ENCODE data around the gene POLQ. TPM values are rescaled to one million over a fixed set of nuclear protein-coding genes. Genes with fewer than 3 reads are reported as not detected.

The POLQ gene
- total RNA-seq, 3 donors from 2014 or later (not counting 1 experiment from before 2014, with no cell fraction given), result 0.66 to 1.2 (median 0.70) TPM

DNA sequence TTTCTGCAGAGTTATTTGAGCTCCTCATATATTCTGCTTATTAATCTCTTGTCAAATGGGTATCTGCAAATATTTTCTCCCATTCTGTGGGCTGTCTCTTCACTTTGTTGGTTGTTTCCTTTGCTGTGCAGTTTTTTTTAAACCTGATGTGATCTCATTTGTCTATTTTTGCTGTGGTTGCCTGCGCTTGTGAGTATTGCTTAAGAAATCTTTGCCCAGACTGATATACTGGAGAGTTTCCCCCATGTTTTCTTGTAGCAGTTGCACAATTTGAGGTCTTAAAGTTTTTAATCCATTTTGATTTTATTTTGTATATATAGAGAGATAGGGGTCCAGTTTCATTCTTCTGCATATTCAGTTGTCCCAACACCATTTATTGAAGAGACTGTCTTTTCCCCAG, 102.3 kb downstream of the POLQ start:
- 88% methylated on average over 1 of the region's 1 CpG for WGBS (ENCODE audit: insufficient coverage)
- Mint-ChIP-seq H3K4me1 (no peaks in the 10 kb centered on the region), H3K4me3 (no peak overlapping the region), H3K27ac (no peak overlapping the region), H3K27me3 (ENCODE audit: low read depth in 2 of 2) (no peaks in the 10 kb centered on the region), H3K36me3 (no peaks in the 10 kb centered on the region), H3K9me3 (no peaks in the 10 kb centered on the region)
- ATAC-seq, result no peak
- no peak for DNase-seq
- no peak overlapping the region for H3K27ac ChIP-seq (ENCODE audit: low read length)
- no peaks in the 10 kb centered on the region for H3K36me3 ChIP-seq (ENCODE audit: control insufficient read depth, insufficient read depth, low read length)
- no peaks in the 10 kb centered on the region for H3K27me3 ChIP-seq (ENCODE audit: control insufficient read depth, insufficient read depth, low read length)
- H3K4me1 ChIP-seq (ENCODE audit: control insufficient read depth, insufficient read depth, low read length), result no peaks in the 10 kb centered on the region
- TF ChIP-seq, protein P1, sequence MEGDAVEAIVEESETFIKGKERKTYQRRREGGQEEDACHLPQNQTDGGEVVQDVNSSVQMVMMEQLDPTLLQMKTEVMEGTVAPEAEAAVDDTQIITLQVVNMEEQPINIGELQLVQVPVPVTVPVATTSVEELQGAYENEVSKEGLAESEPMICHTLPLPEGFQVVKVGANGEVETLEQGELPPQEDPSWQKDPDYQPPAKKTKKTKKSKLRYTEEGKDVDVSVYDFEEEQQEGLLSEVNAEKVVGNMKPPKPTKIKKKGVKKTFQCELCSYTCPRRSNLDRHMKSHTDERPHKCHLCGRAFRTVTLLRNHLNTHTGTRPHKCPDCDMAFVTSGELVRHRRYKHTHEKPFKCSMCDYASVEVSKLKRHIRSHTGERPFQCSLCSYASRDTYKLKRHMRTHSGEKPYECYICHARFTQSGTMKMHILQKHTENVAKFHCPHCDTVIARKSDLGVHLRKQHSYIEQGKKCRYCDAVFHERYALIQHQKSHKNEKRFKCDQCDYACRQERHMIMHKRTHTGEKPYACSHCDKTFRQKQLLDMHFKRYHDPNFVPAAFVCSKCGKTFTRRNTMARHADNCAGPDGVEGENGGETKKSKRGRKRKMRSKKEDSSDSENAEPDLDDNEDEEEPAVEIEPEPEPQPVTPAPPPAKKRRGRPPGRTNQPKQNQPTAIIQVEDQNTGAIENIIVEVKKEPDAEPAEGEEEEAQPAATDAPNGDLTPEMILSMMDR (IDR thresholded peaks at IDR 0.05), result no peak
- intact Hi-C loops (cut with micrococcal nuclease), result no loop called here
- no peaks in the 10 kb centered on the region for H3K9me3 ChIP-seq (ENCODE audit: control insufficient read depth, insufficient read depth, low read length)
- no peak overlapping the region for H3K4me3 ChIP-seq (ENCODE audit: low read length)

DNA sequence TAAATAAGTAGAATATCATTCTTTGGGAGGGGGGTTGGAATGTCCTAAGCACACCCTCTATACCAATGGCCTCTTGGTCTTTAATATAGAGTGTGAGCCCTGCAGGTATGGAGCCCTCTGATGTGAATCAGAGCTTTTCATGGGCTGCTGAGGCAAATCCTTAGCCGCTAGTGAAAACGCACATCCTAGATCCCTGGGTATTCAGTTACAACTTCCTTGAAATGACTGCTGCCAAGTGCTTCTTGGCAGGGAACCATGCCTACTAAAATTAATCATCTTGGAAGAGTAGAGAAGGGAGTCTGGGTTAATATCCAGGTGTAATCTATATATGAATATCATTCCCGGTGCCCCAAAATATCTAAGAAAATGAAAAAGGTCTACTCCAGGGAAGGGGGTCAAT, 109.1 kb downstream of the POLQ start:
- no peak for ATAC-seq
- no peaks in the 10 kb centered on the region for H3K36me3 ChIP-seq (ENCODE audit: control insufficient read depth, insufficient read depth, low read length)

DNA sequence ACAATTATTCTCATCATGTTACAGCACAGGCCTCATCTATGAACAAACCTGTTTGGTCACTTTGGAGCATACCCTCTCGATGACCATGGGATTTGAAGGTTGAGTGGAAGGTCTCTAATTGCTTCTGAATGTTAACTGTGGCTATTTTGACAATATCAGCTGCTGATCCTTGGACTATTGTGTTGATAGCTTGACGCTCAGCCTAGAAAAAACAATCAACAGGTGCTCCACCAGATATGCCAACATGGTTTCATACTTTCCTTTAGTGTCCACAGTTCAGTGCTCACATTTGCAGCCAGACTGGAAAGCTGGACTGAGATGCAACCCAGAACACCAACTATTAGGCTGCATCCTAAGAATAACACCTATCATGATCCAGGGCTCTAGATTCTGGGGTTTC, 109.7 kb downstream of the POLQ start:
- Mint-ChIP-seq H3K4me1 (peaks cover 9 to 12% of the 10 kb centered on the region in 2 donors), H3K36me3 (no peaks in the 10 kb centered on the region), H3K4me3 (no peak overlapping the region), H3K27me3 (ENCODE audit: low read depth in 2 of 2) (no peaks in the 10 kb centered on the region), H3K9me3 (no peaks in the 10 kb centered on the region), H3K27ac (no peak overlapping the region)
- ATAC-seq, result no peak
- Histone ChIP-seq H3K9me3 (ENCODE audit: control insufficient read depth, insufficient read depth, low read length) (no peaks in the 10 kb centered on the region), H3K36me3 (ENCODE audit: control insufficient read depth, insufficient read depth, low read length) (no peaks in the 10 kb centered on the region), H3K27me3 (ENCODE audit: control insufficient read depth, insufficient read depth, low read length) (no peaks in the 10 kb centered on the region), H3K4me3 (ENCODE audit: low read length) (no peak overlapping the region), H3K27ac (ENCODE audit: low read length) (no peak overlapping the region), H3K4me1 (ENCODE audit: control insufficient read depth, insufficient read depth, low read length) (no peaks in the 10 kb centered on the region)
- TF ChIP-seq, protein P1 (IDR thresholded peaks at IDR 0.05), result no peak
- WGBS (ENCODE audit: insufficient coverage), result 96% methylated on average over 2 of the region's 2 CpGs
- intact Hi-C loops (cut with micrococcal nuclease), result no loop called here
- DNase-seq, result no peak

More for the DNA sequence above, 109.1 kb downstream of the POLQ start:
- H3K4me3 Mint-ChIP-seq, result no peak overlapping the region
- Histone ChIP-seq H3K27me3 (ENCODE audit: control insufficient read depth, insufficient read depth, low read length) (no peaks in the 10 kb centered on the region), H3K4me3 (ENCODE audit: low read length) (no peak overlapping the region), H3K4me1 (ENCODE audit: control insufficient read depth, insufficient read depth, low read length) (no peaks in the 10 kb centered on the region), H3K27ac (ENCODE audit: low read length) (no peak overlapping the region), H3K9me3 (ENCODE audit: control insufficient read depth, insufficient read depth, low read length) (no peaks in the 10 kb centered on the region)
- H3K36me3 Mint-ChIP-seq, result no peaks in the 10 kb centered on the region
- H3K27ac Mint-ChIP-seq, result no peak overlapping the region
- intact Hi-C loops (cut with micrococcal nuclease), result no loop called here
- WGBS (ENCODE audit: insufficient coverage), result 98% methylated on average over 3 of the region's 3 CpGs
- DNase-seq, result no peak
- peaks cover 9 to 12% of the 10 kb centered on the region in 2 donors for H3K4me1 Mint-ChIP-seq
- H3K27me3 Mint-ChIP-seq (ENCODE audit: low read depth in 2 of 2), result no peaks in the 10 kb centered on the region
- no peaks in the 10 kb centered on the region for H3K9me3 Mint-ChIP-seq
- TF ChIP-seq, protein P1 (IDR thresholded peaks at IDR 0.05), result no peak

All from natural killer cell (primary cell).